Loucy (cell line): ENCODE measurements around the gene BARHL1.

Source experiments
- H2AFZ ChIP-seq: fragments of 200-600 bp; sonication (generic); 2 replicates; pipeline ENCODE4 v1.6.0; 2016; ENCODE audit warnings: antibody characterized with exemption, mild to moderate bottlenecking, low read length, moderate library complexity
- H3F3A ChIP-seq: fragments of 200-600 bp; 2 replicates; pipeline ENCODE4 v1.6.0; 2016; ENCODE audit warnings: antibody characterized with exemption, low read depth, mild to moderate bottlenecking
- H3K27me3 ChIP-seq: fragments of 200-600 bp; sonication (generic); 2 replicates; pipeline ENCODE4 v1.6.1; 2014; ENCODE audit warnings: low read length, mild to moderate bottlenecking; ENCODE audit not compliant: insufficient read depth, poor library complexity, severe bottlenecking
- H3K36me3 ChIP-seq: fragments of 200-600 bp; sonication (generic); 2 replicates; pipeline ENCODE4 v1.6.1; 2016; ENCODE audit warnings: low read length; ENCODE audit not compliant: insufficient read depth
- H3K4me1 ChIP-seq: fragments of 200-600 bp; sonication (generic); 2 replicates; pipeline ENCODE4 v1.5.1; 2014; ENCODE audit warnings: low read length, mild to moderate bottlenecking; ENCODE audit not compliant: insufficient read depth, poor library complexity, severe bottlenecking
- H3K4me2 ChIP-seq: fragments of 200-600 bp; sonication (generic); 2 replicates; pipeline ENCODE4 v1.6.0; 2014; ENCODE audit warnings: antibody characterized with exemption, low read length, low read depth, mild to moderate bottlenecking; ENCODE audit not compliant: poor library complexity, severe bottlenecking
- H3K4me3 ChIP-seq: fragments of 200-600 bp; sonication (generic); 2 replicates; pipeline ENCODE4 v1.5.1; 2014; ENCODE audit warnings: low read length, mild to moderate bottlenecking, mixed read lengths; ENCODE audit not compliant: poor library complexity, severe bottlenecking
- H3K79me2 ChIP-seq: fragments of 200-600 bp; sonication (generic); 2 replicates; pipeline ENCODE4 v1.6.1; 2014; ENCODE audit warnings: low read length; ENCODE audit not compliant: insufficient read depth
- H3K9ac ChIP-seq: fragments of 200-600 bp; sonication (generic); 2 replicates; pipeline ENCODE4 v1.6.0; 2014; ENCODE audit warnings: mild to moderate bottlenecking, low read depth, low read length, moderate library complexity; ENCODE audit not compliant: poor library complexity, severe bottlenecking
- H3K9me2 ChIP-seq: fragments of 200-600 bp; sonication (generic); replicated peaks from 2 replicates; pipeline ENCODE4 v1.6.1; 2016; ENCODE audit warnings: low read depth, low read length, mixed read lengths
- H3K9me3 ChIP-seq: fragments of 200-600 bp; sonication (generic); 2 replicates; pipeline ENCODE4 v1.6.1; 2014; ENCODE audit warnings: mild to moderate bottlenecking, antibody characterized with exemption, low read length, low read depth; ENCODE audit not compliant: insufficient read depth
- H4K20me1 ChIP-seq: fragments of 200-600 bp; sonication (generic); 2 replicates; pipeline ENCODE4 v1.6.0; 2014; ENCODE audit warnings: antibody characterized with exemption, low read length, mild to moderate bottlenecking; ENCODE audit not compliant: insufficient read depth, poor library complexity, severe bottlenecking
- CTCF ChIP-seq: fragments of 200-600 bp; sonication (generic); conservative IDR thresholded peaks from 2 replicates; pipeline ENCODE4 v1.5.1; 2014; ENCODE audit warnings: mild to moderate bottlenecking, antibody characterized with exemption, low read length
- EZH2phosphoT487 ChIP-seq: fragments of 200-600 bp; IDR thresholded peaks from 2 replicates; pipeline ENCODE4 v1.6.1; 2018; ENCODE audit warnings: antibody characterized with exemption, mild to moderate bottlenecking, moderate library complexity, borderline replicate concordance

Gene BARHL1

DNA sequence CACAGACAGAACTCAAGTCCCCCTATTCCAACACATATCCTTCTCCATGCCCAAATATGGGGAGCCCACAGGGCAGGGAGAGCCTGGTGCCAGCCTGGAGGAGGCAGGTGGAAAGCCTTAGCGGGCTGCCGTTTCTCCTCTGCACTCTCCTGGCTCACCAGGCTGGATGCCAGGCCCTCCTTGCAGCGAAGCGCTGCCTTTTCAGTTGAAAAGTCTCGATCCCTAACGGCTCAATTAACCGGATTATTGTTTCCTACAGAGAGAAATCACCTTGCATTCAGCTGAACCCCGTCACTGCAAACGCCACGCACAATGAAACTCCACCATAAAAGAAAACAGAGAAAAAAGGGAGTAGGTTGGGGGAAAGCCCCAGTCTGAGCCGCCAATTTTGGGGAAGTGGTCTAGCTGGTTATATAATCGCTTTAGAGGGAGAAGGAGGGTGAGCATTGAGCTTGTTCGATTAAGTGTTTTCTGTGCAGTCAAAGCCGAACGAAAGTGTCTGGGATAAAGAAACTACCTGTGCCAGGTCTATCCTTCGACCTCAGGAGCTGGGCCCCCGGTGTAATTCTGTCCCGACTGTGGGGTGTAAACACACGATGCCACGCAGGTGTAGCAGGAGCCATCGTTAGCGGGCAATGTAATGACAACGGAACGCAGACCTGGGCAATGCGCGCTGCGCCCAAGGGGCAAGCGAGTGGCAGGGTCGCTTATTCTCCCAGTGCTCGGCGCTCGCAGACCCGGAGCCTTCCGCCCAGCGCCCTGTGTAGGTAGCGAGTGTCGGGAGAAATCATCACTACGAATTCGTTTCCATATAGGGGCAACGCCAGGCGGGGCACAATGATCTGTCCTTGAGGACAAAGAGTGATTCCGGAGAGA lies 3.8 kb downstream of the BARHL1 start:
- no peaks in the 10 kb centered on the region for H3K79me2 ChIP-seq
- H3K4me2 ChIP-seq = no peak overlapping the region
- no peaks in the 10 kb centered on the region for H4K20me1 ChIP-seq
- no peak overlapping the region for H3K9ac ChIP-seq
- H3K4me3 ChIP-seq = no peak overlapping the region
- H3K9me3 ChIP-seq = no peaks in the 10 kb centered on the region
- TF ChIP-seq CTCF (no peak), EZH2phosphoT487 (no peak)
- H3K27me3 ChIP-seq = no peaks in the 10 kb centered on the region
- no peak overlapping the region for H2AFZ ChIP-seq
- H3K9me2 ChIP-seq = no peaks in the 10 kb centered on the region
- H3K4me1 ChIP-seq = no peaks in the 10 kb centered on the region
- no peaks in the 10 kb centered on the region for H3K36me3 ChIP-seq
- H3F3A ChIP-seq = no peaks in the 10 kb centered on the region

DNA sequence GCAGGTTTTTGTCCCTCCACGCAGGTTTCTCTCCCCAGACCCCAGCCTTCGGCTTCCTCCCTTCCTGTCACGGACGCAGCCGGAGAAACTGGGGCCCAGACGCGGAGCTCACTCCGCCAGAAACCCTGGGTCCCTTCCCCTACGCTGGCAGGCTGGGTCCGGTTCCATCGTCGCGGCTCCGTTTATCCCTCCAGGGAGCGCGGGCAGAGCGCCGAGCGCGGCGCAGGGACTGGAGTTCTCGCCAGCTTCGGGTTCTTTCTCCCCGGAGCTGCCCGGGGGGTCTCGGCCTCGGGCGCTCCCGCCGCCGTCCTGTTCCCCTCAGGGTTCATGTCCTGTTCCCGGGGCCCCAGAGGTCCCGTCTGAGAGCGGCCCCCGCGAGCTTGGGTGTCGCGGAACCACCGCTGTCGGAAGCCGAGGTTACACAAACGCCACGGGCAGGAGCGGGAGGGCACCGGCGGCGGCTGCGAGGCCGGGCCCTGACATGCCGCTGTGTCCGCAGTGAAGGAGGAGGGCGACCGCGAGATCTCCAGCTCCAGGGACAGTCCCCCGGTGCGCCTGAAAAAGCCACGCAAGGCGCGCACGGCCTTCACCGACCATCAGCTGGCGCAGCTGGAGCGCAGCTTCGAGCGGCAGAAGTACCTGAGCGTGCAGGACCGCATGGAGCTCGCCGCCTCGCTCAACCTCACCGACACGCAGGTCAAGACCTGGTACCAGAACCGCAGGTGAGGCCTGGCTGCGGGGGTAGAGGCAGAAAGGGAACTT lies 4.6 kb downstream of the BARHL1 start:
- Histone ChIP-seq H3K9ac (no peak overlapping the region), H3K79me2 (no peaks in the 10 kb centered on the region), H3K4me2 (no peak overlapping the region), H3K27me3 (no peaks in the 10 kb centered on the region), H3K4me3 (no peak overlapping the region), H3K9me3 (no peaks in the 10 kb centered on the region), H3K9me2 (no peaks in the 10 kb centered on the region), H4K20me1 (no peaks in the 10 kb centered on the region), H3K36me3 (no peaks in the 10 kb centered on the region), H2AFZ (no peak overlapping the region), H3K4me1 (no peaks in the 10 kb centered on the region), H3F3A (no peaks in the 10 kb centered on the region)
- TF ChIP-seq EZH2phosphoT487 (no peak), CTCF (no peak)

- TF ChIP-seq CTCF = no peak
- no peak for TF ChIP-seq EZH2phosphoT487
- H4K20me1 ChIP-seq = no peaks in the 10 kb centered on the region
These were observed 5.2 kb downstream of the BARHL1 start for GRCh38 chr9:132587592-132587955.

More at GRCh38 chr9:132587592-132587955, 5.2 kb downstream of the BARHL1 start:
- no peaks in the 10 kb centered on the region for H3K4me1 ChIP-seq
- no peak overlapping the region for H2AFZ ChIP-seq
- no peak overlapping the region for H3K4me2 ChIP-seq
- H3F3A ChIP-seq = no peaks in the 10 kb centered on the region
- no peaks in the 10 kb centered on the region for H3K79me2 ChIP-seq
- H3K9me3 ChIP-seq = no peaks in the 10 kb centered on the region
- H3K36me3 ChIP-seq = no peaks in the 10 kb centered on the region
- no peak overlapping the region for H3K9ac ChIP-seq
- H3K4me3 ChIP-seq = no peak overlapping the region
- no peaks in the 10 kb centered on the region for H3K27me3 ChIP-seq
- no peaks in the 10 kb centered on the region for H3K9me2 ChIP-seq
